Measurements from ENCODE around the gene NRXN2.
A peak's percentile ranks its signal among the peaks of the same experiment; 100 is the strongest.

Gene NRXN2

DNA sequence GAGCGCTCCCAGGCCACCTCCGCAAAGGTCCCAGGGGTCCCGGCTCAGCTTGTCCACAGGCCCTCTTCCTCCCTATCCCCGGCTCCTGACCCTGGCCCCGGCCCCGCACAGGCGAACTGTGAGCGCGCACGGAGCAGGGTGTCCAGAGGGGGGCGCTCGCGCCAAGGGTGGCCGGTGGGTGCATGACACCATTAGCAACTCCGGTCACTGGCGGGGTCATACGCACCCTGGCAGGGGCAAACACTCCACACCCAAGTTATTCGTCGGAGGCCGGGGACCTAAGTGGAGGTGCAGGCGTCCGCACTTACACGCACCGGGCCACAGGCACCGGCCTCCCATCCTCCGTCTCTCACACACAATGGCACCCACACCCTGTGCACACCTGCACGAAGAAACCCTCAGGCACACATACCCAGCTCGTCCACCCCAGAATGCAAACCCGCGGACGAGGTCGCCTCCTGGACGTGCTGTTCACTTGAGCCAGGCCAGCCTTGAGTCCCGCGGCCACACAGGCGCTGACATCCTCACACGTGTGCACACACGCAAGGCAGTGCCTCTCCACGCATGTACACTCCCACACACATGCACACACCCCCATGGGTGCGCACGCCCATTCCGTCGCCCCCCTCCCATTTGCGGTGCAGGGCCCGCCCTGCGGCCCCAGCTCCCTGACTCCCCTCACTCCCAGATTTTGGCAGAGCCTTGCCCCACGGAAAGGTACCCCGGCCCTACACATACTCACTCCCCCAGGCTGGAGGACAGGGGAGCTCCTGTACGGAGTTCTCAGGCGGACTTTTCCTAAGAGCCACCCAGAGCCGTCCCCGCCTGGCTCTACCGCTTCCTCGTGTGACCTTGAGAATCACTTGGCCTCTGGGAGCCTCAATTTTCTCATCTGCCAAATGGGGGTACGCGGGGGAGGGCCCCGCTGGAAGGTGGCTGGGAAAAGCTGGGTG is 20.9 kb upstream of the NRXN2 start, which contains the start of gene RASGRP2 (continued):
- TF ChIP-seq, protein P1, sequence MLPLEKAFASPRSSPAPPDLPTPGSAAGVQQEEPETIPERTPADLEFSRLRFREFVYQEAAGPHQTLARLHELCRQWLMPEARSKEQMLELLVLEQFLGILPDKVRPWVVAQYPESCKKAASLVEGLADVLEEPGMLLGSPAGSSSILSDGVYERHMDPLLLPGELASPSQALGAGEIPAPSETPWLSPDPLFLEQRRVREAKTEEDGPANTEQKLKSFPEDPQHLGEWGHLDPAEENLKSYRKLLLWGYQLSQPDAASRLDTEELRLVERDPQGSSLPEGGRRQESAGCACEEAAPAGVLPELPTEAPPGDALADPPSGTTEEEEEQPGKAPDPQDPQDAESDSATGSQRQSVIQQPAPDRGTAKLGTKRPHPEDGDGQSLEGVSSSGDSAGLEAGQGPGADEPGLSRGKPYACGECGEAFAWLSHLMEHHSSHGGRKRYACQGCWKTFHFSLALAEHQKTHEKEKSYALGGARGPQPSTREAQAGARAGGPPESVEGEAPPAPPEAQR (tag by site-specific recombination; IDR thresholded peaks at IDR 0.05): no peak
- TF ChIP-seq BCL11B (tag by site-specific recombination; IDR thresholded peaks at IDR 0.05; ENCODE audit: low read depth): peak; percentile 88
- TF ChIP-seq, protein P2, sequence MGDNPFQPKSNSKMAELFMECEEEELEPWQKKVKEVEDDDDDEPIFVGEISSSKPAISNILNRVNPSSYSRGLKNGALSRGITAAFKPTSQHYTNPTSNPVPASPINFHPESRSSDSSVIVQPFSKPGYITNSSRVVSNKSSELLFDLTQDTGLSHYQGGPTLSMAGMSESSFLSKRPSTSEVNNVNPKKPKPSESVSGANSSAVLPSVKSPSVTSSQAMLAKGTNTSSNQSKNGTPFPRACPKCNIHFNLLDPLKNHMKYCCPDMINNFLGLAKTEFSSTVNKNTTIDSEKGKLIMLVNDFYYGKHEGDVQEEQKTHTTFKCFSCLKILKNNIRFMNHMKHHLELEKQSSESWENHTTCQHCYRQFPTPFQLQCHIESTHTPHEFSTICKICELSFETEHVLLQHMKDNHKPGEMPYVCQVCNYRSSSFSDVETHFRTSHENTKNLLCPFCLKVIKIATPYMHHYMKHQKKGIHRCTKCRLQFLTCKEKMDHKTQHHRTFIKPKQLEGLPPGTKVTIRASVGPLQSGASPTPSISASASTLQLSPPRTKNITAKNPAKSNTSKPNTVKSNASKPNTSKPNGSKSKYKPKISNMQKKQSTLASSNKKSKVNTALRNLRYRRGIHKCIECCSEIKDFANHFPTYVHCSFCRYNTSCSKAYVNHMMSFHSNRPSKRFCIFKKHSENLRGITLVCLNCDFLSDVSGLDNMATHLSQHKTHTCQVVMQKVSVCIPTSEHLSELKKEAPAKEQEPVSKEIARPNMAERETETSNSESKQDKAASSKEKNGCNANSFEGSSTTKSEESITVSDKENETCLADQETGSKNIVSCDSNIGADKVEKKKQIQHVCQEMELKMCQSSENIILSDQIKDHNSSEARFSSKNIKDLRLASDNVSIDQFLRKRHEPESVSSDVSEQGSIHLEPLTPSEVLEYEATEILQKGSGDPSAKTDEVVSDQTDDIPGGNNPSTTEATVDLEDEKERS (tag by site-specific recombination; IDR thresholded peaks at IDR 0.05): no peak
- peak; percentile 70 for TF ChIP-seq SP3 (tag by site-specific recombination; IDR thresholded peaks at IDR 0.05)
- TF ChIP-seq TCF7L2 (IDR thresholded peaks at IDR 0.05; ENCODE audit: borderline replicate concordance, low read depth, low read length): no peak
- peak; percentile 82 for TF ChIP-seq GLIS2 (tag by site-specific recombination; IDR thresholded peaks at IDR 0.05)
- 0 out of 2 replicates have a peak, but pooled peaks have one; percentile 8 for TF ChIP-seq ZBTB7A (tag by site-specific recombination; IDR thresholded peaks at IDR 0.05; ENCODE audit: low read depth)
- TF ChIP-seq KLF16 (tag by site-specific recombination; IDR thresholded peaks at IDR 0.05): no peak
- TF ChIP-seq ZSCAN16 (tag by site-specific recombination; IDR thresholded peaks at IDR 0.05): 0 out of 2 replicates have a peak, but pooled peaks have one; percentile 33
- TF ChIP-seq ZNF571 (tag by site-specific recombination; IDR thresholded peaks at IDR 0.05): no peak
- TF ChIP-seq, protein P3, sequence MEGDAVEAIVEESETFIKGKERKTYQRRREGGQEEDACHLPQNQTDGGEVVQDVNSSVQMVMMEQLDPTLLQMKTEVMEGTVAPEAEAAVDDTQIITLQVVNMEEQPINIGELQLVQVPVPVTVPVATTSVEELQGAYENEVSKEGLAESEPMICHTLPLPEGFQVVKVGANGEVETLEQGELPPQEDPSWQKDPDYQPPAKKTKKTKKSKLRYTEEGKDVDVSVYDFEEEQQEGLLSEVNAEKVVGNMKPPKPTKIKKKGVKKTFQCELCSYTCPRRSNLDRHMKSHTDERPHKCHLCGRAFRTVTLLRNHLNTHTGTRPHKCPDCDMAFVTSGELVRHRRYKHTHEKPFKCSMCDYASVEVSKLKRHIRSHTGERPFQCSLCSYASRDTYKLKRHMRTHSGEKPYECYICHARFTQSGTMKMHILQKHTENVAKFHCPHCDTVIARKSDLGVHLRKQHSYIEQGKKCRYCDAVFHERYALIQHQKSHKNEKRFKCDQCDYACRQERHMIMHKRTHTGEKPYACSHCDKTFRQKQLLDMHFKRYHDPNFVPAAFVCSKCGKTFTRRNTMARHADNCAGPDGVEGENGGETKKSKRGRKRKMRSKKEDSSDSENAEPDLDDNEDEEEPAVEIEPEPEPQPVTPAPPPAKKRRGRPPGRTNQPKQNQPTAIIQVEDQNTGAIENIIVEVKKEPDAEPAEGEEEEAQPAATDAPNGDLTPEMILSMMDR (tag by site-specific recombination; IDR thresholded peaks at IDR 0.05): peak; percentile 85
- TF ChIP-seq, protein P4, sequence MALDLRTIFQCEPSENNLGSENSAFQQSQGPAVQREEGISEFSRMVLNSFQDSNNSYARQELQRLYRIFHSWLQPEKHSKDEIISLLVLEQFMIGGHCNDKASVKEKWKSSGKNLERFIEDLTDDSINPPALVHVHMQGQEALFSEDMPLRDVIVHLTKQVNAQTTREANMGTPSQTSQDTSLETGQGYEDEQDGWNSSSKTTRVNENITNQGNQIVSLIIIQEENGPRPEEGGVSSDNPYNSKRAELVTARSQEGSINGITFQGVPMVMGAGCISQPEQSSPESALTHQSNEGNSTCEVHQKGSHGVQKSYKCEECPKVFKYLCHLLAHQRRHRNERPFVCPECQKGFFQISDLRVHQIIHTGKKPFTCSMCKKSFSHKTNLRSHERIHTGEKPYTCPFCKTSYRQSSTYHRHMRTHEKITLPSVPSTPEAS (tag by site-specific recombination; IDR thresholded peaks at IDR 0.05): peak; percentile 23; the same call in 1 of the 2 replicates
- no peak for TF ChIP-seq OSR2 (tag by site-specific recombination; IDR thresholded peaks at IDR 0.05)
- no peak; the same call in 1 of the 2 replicates for TF ChIP-seq ZNF2 (tag by site-specific recombination; IDR thresholded peaks at IDR 0.05)
- TF ChIP-seq ZNF701 (tag by site-specific recombination; IDR thresholded peaks at IDR 0.05): no peak
- no peak for TF ChIP-seq TRIM28 (IDR thresholded peaks at IDR 0.05; ENCODE audit: borderline replicate concordance, low read length)
- no peak for TF ChIP-seq HOXA7 (CRISPR knock-in tag; IDR thresholded peaks at IDR 0.05; ENCODE audit: borderline replicate concordance)
- TF ChIP-seq ZNF530 (tag by site-specific recombination; IDR thresholded peaks at IDR 0.05; ENCODE audit: low read depth): no peak
- TF ChIP-seq ZNF248 (tag by site-specific recombination; IDR thresholded peaks at IDR 0.05): no peak
- 0 out of 2 replicates have a peak, but pooled peaks have one; percentile 50 for TF ChIP-seq ZNF777 (tag by site-specific recombination; IDR thresholded peaks at IDR 0.05; ENCODE audit: borderline replicate concordance)
- no peak for TF ChIP-seq HOXC10 (CRISPR knock-in tag; IDR thresholded peaks at IDR 0.05)
- no peak for TF ChIP-seq ZNF341 (tag by site-specific recombination; IDR thresholded peaks at IDR 0.05; ENCODE audit: low read depth)
- TF ChIP-seq WT1 (tag by site-specific recombination; IDR thresholded peaks at IDR 0.05): no peak; the same call in none of the 2 replicates
- no peak for TF ChIP-seq ZNF354C (tag by site-specific recombination; IDR thresholded peaks at IDR 0.05; ENCODE audit: borderline replicate concordance, low read depth)
- TF ChIP-seq ZNF558 (tag by site-specific recombination; IDR thresholded peaks at IDR 0.05): no peak
- TF ChIP-seq, protein P5, sequence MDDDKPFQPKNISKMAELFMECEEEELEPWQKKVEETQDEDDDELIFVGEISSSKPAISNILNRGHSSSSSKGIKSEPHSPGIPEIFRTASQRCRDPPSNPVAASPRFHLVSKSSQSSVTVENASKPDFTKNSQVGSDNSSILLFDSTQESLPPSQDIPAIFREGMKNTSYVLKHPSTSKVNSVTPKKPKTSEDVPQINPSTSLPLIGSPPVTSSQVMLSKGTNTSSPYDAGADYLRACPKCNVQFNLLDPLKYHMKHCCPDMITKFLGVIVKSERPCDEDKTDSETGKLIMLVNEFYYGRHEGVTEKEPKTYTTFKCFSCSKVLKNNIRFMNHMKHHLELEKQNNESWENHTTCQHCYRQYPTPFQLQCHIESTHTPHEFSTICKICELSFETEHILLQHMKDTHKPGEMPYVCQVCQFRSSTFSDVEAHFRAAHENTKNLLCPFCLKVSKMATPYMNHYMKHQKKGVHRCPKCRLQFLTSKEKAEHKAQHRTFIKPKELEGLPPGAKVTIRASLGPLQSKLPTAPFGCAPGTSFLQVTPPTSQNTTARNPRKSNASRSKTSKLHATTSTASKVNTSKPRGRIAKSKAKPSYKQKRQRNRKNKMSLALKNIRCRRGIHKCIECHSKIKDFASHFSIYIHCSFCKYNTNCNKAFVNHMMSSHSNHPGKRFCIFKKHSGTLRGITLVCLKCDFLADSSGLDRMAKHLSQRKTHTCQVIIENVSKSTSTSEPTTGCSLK (tag by site-specific recombination; IDR thresholded peaks at IDR 0.05): no peak
- no peak for TF ChIP-seq ZNF16 (tag by site-specific recombination; IDR thresholded peaks at IDR 0.05; ENCODE audit: low read depth)
- TF ChIP-seq RBAK (tag by site-specific recombination; IDR thresholded peaks at IDR 0.05): no peak
- no peak for TF ChIP-seq ZNF621 (tag by site-specific recombination; IDR thresholded peaks at IDR 0.05)
- no peak for TF ChIP-seq ZNF555 (tag by site-specific recombination; conservative IDR thresholded peaks at IDR 0.05)
- TF ChIP-seq ZNF544 (tag by site-specific recombination; IDR thresholded peaks at IDR 0.05): no peak
